Activated CD4-positive, alpha-beta T cell treated with anti-CD3 and anti-CD28 coated beads, Interleukin-2, amount 10 ng/mL, durations not matched to agents 7 days and 5 days (primary cell): Measurements from ENCODE around the gene APPL2. TPM values are rescaled to one million over a fixed set of nuclear protein-coding genes. Genes with fewer than 3 reads are reported as not detected.

Source experiments
- CTCF ChIA-PET: fragments of 350-600 bp; sonication (Branson Sonifier 250); formaldehyde crosslinking; loops from one replicate; lab custom pipeline; 2021; ENCODE audit warnings: antibody characterized with exemption; lab: Charles Lee
- POLR2A ChIA-PET: fragments of 350-600 bp; sonication (Branson Sonifier 250); formaldehyde crosslinking; loops from one replicate; lab custom pipeline; 2021; ENCODE audit warnings: antibody characterized with exemption; lab: Charles Lee
- DNase-seq: peaks from one replicate; pipeline ENCODE4 v3.0.0-alpha.2; 2020
- H3K27ac Mint-ChIP-seq: one replicate; pipeline ENCODE4 v1.8.0; 2021; ENCODE audit warnings: mild to moderate bottlenecking, moderate library complexity, mixed read lengths
- H3K27me3 Mint-ChIP-seq: one replicate; pipeline ENCODE4 v1.8.0; 2021; ENCODE audit warnings: mixed read lengths
- H3K36me3 Mint-ChIP-seq: one replicate; pipeline ENCODE4 v1.8.0; 2021; ENCODE audit warnings: low read depth, mixed read lengths
- H3K4me1 Mint-ChIP-seq: one replicate; pipeline ENCODE4 v1.8.0; 2021; ENCODE audit warnings: mixed read lengths
- H3K4me3 Mint-ChIP-seq: one replicate; pipeline ENCODE4 v1.8.0; 2021; ENCODE audit warnings: mild to moderate bottlenecking, moderate library complexity, mixed read lengths
- H3K9me3 Mint-ChIP-seq: one replicate; pipeline ENCODE4 v1.8.0; 2021; ENCODE audit warnings: mixed read lengths
- total RNA-seq, 2 experiments: library from RNA; stranded (reverse); gene quantifications; one replicate each; pipeline ENCODE4 v1.2.3, GENCODE V29; 2021

APPL2 gene
- total RNA-seq, 2 experiments from 2014 or later, result 24.6 to 27.3 TPM

GRCh38 chr12:105168006-105168405 is 68.0 kb downstream of the APPL2 start:
- CTCF ChIA-PET, result no interaction called here
- H3K27me3 Mint-ChIP-seq, result no peaks in the 10 kb centered on the region
- no peak overlapping the region for H3K4me3 Mint-ChIP-seq
- H3K36me3 Mint-ChIP-seq, result peaks cover 41% of the 10 kb centered on the region
- H3K9me3 Mint-ChIP-seq, result no peaks in the 10 kb centered on the region
- POLR2A ChIA-PET, result no interaction called here
- H3K27ac Mint-ChIP-seq, result no peak overlapping the region
- H3K4me1 Mint-ChIP-seq, result no peaks in the 10 kb centered on the region
- DNase-seq, result no peak

GRCh38 chr12:105167346-105167745 is 68.6 kb downstream of the APPL2 start:
- no peak for DNase-seq
- H3K27ac Mint-ChIP-seq, result no peak overlapping the region
- ChIA-PET POLR2A (no interaction called here), CTCF (no interaction called here)
- no peaks in the 10 kb centered on the region for H3K9me3 Mint-ChIP-seq
- peaks cover 42% of the 10 kb centered on the region for H3K36me3 Mint-ChIP-seq
- no peak overlapping the region for H3K4me3 Mint-ChIP-seq
- no peaks in the 10 kb centered on the region for H3K27me3 Mint-ChIP-seq
- no peaks in the 10 kb centered on the region for H3K4me1 Mint-ChIP-seq

- no peaks in the 10 kb centered on the region for H3K9me3 Mint-ChIP-seq
- ChIA-PET CTCF (interaction anchor here (1.9 kb wide), 1 partner anchor 9 kb away, joined by 6 read pairs; no protein-coding TSS in a partner anchor), POLR2A (no interaction called here)
- DNase-seq, result no peak
- no peak overlapping the region for H3K27ac Mint-ChIP-seq
- peaks cover 47% of the 10 kb centered on the region for H3K36me3 Mint-ChIP-seq
- H3K4me3 Mint-ChIP-seq, result no peak overlapping the region
- no peaks in the 10 kb centered on the region for H3K27me3 Mint-ChIP-seq
- H3K4me1 Mint-ChIP-seq, result no peaks in the 10 kb centered on the region
Observed at GRCh38 chr12:105166736-105167135, 69.2 kb downstream of the APPL2 start.

GRCh38 chr12:105164068-105164467 is 71.9 kb downstream of the APPL2 start:
- no peak overlapping the region for H3K4me3 Mint-ChIP-seq
- H3K27me3 Mint-ChIP-seq, result no peaks in the 10 kb centered on the region
- H3K36me3 Mint-ChIP-seq, result peaks cover 45% of the 10 kb centered on the region
- no peaks in the 10 kb centered on the region for H3K9me3 Mint-ChIP-seq
- H3K4me1 Mint-ChIP-seq, result no peaks in the 10 kb centered on the region
- CTCF ChIA-PET, result interaction anchor here (0.5 kb wide), 1 partner anchor 27 kb away, joined by 3 read pairs; no protein-coding TSS in a partner anchor
- POLR2A ChIA-PET, result no interaction called here
- no peak overlapping the region for H3K27ac Mint-ChIP-seq
- no peak for DNase-seq

GRCh38 chr12:105162174-105162573 is 73.8 kb downstream of the APPL2 start:
- Mint-ChIP-seq H3K9me3 (no peaks in the 10 kb centered on the region), H3K4me3 (no peak overlapping the region), H3K27me3 (no peaks in the 10 kb centered on the region), H3K4me1 (no peaks in the 10 kb centered on the region), H3K27ac (no peak overlapping the region), H3K36me3 (peaks cover 48% of the 10 kb centered on the region)
- POLR2A ChIA-PET, result no interaction called here
- CTCF ChIA-PET, result no interaction called here
- no peak for DNase-seq

- H3K27me3 Mint-ChIP-seq, result no peaks in the 10 kb centered on the region
- no peaks in the 10 kb centered on the region for H3K4me1 Mint-ChIP-seq
- H3K27ac Mint-ChIP-seq, result no peak overlapping the region
- no peak for DNase-seq
- ChIA-PET CTCF (no interaction called here), POLR2A (no interaction called here)
- H3K9me3 Mint-ChIP-seq, result no peaks in the 10 kb centered on the region
- no peak overlapping the region for H3K4me3 Mint-ChIP-seq
- H3K36me3 Mint-ChIP-seq, result peaks cover 54% of the 10 kb centered on the region
Observed at GRCh38 chr12:105158876-105159275, 77.1 kb downstream of the APPL2 start.

- peaks cover 48% of the 10 kb centered on the region for H3K36me3 Mint-ChIP-seq
- H3K27me3 Mint-ChIP-seq, result no peaks in the 10 kb centered on the region
- DNase-seq, result no peak
- no peaks in the 10 kb centered on the region for H3K4me1 Mint-ChIP-seq
- ChIA-PET CTCF (no interaction called here), POLR2A (no interaction called here)
- no peak overlapping the region for H3K27ac Mint-ChIP-seq
- H3K4me3 Mint-ChIP-seq, result no peak overlapping the region
- no peaks in the 10 kb centered on the region for H3K9me3 Mint-ChIP-seq
Observed at GRCh38 chr12:105157606-105158005, 78.4 kb downstream of the APPL2 start.

GRCh38 chr12:105156260-105156659 is 79.7 kb downstream of the APPL2 start:
- Mint-ChIP-seq H3K27ac (no peak overlapping the region), H3K27me3 (no peaks in the 10 kb centered on the region), H3K4me1 (no peaks in the 10 kb centered on the region), H3K36me3 (peaks cover 42% of the 10 kb centered on the region), H3K9me3 (no peaks in the 10 kb centered on the region), H3K4me3 (no peak overlapping the region)
- CTCF ChIA-PET, result no interaction called here
- POLR2A ChIA-PET, result no interaction called here
- no peak for DNase-seq

GRCh38 chr12:105142259-105142658 is 93.7 kb downstream of the APPL2 start:
- H3K36me3 Mint-ChIP-seq, result peaks cover 46% of the 10 kb centered on the region
- H3K27ac Mint-ChIP-seq, result no peak overlapping the region
- ChIA-PET POLR2A (no interaction called here), CTCF (no interaction called here)
- H3K9me3 Mint-ChIP-seq, result no peaks in the 10 kb centered on the region
- no peak overlapping the region for H3K4me3 Mint-ChIP-seq
- no peak for DNase-seq
- H3K4me1 Mint-ChIP-seq, result peaks cover 3% of the 10 kb centered on the region
- no peaks in the 10 kb centered on the region for H3K27me3 Mint-ChIP-seq

GRCh38 chr12:105141320-105141922 is 94.6 kb downstream of the APPL2 start:
- Mint-ChIP-seq H3K36me3 (peaks cover 43% of the 10 kb centered on the region), H3K9me3 (no peaks in the 10 kb centered on the region), H3K27ac (peak overlapping the region; percentile 46), H3K27me3 (no peaks in the 10 kb centered on the region), H3K4me1 (peaks cover 3% of the 10 kb centered on the region), H3K4me3 (no peak overlapping the region)
- POLR2A ChIA-PET, result no interaction called here
- DNase-seq, result no peak
- CTCF ChIA-PET, result interaction anchor here (0.7 kb wide), 1 partner anchor 12 kb away, joined by 3 read pairs; no protein-coding TSS in a partner anchor

GRCh38 chr12:105138248-105138647 is 97.7 kb downstream of the APPL2 start:
- H3K9me3 Mint-ChIP-seq, result no peaks in the 10 kb centered on the region
- POLR2A ChIA-PET, result no interaction called here
- peaks cover 10% of the 10 kb centered on the region for H3K4me1 Mint-ChIP-seq
- H3K27me3 Mint-ChIP-seq, result no peaks in the 10 kb centered on the region
- H3K4me3 Mint-ChIP-seq, result no peak overlapping the region
- DNase-seq, result no peak
- no peak overlapping the region for H3K27ac Mint-ChIP-seq
- peaks cover 55% of the 10 kb centered on the region for H3K36me3 Mint-ChIP-seq
- CTCF ChIA-PET, result interaction anchor here (0.7 kb wide), 1 partner anchor 10 kb away, joined by 3 read pairs; no protein-coding TSS in a partner anchor
